ENCODE measurements around the gene NR6A1.
A peak's percentile ranks its signal among the peaks of the same experiment; 100 is the strongest.
"Not testable (repeated sequence)": the region's sequence is repeated elsewhere in the genome, so short reads cannot be mapped to it uniquely, and the experiment has no call there.

Gene NR6A1

DNA sequence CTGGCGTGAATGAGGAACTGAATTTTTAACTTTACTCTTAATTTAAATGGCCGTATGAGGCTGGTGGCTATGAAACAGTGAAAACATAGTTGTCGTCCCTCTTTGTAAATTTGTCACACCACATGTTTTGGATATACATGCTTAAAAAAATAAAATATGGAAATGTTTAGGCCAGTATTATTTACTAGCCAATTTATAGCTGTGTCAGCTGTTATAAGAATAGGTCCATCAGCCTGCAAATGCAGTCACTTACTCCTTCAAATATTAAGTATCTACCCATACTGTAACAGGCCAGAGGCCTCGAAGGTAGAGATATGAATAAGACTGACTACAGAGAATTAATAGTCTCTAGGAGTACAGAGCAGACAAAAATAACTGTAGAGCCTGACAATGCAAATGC, 30.0 kb downstream of the NR6A1 start:
- TF ChIP-seq, protein P1, sequence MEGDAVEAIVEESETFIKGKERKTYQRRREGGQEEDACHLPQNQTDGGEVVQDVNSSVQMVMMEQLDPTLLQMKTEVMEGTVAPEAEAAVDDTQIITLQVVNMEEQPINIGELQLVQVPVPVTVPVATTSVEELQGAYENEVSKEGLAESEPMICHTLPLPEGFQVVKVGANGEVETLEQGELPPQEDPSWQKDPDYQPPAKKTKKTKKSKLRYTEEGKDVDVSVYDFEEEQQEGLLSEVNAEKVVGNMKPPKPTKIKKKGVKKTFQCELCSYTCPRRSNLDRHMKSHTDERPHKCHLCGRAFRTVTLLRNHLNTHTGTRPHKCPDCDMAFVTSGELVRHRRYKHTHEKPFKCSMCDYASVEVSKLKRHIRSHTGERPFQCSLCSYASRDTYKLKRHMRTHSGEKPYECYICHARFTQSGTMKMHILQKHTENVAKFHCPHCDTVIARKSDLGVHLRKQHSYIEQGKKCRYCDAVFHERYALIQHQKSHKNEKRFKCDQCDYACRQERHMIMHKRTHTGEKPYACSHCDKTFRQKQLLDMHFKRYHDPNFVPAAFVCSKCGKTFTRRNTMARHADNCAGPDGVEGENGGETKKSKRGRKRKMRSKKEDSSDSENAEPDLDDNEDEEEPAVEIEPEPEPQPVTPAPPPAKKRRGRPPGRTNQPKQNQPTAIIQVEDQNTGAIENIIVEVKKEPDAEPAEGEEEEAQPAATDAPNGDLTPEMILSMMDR (IDR thresholded peaks at IDR 0.05; ENCODE audit: unreplicated experiment in 3 of 3), result no peak
- H3K27me3 Mint-ChIP-seq (ENCODE audit: low read depth), result no peaks in the 10 kb centered on the region
- no peak overlapping the region for H3K27ac Mint-ChIP-seq
- peaks cover 7% of the 10 kb centered on the region for H3K4me1 Mint-ChIP-seq
- H3K9me3 Mint-ChIP-seq, result no peaks in the 10 kb centered on the region
- no peak overlapping the region for H3K4me3 Mint-ChIP-seq
- H3K36me3 Mint-ChIP-seq (ENCODE audit: low read depth), result peaks cover 14% of the 10 kb centered on the region

DNA sequence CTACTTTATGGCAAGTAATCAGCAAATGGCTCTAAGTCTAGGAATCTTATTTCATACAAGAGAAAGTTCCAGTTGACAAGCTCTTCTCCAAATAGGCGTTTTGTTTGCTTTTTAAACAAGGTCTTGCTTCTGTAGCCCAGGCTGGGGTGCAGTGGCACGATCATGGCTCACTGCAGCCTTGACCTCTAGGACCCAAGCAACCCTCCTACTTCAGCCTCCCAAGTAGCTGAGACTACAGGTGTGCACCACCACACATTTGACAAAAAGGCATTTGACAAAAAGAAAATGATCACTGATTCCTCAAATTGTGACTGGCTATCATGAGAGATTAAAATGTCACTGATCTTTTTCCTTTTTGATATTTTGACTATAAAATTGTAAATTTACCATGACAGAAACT, 31.8 kb downstream of the NR6A1 start:
- Mint-ChIP-seq H3K4me3 (no peak overlapping the region), H3K36me3 (ENCODE audit: low read depth) (peaks cover 17% of the 10 kb centered on the region), H3K9me3 (no peaks in the 10 kb centered on the region), H3K4me1 (peaks cover 14% of the 10 kb centered on the region), H3K27me3 (ENCODE audit: low read depth) (no peaks in the 10 kb centered on the region), H3K27ac (no peak overlapping the region)
- TF ChIP-seq, protein P1 (IDR thresholded peaks at IDR 0.05; ENCODE audit: unreplicated experiment in 3 of 3), result no peak

DNA sequence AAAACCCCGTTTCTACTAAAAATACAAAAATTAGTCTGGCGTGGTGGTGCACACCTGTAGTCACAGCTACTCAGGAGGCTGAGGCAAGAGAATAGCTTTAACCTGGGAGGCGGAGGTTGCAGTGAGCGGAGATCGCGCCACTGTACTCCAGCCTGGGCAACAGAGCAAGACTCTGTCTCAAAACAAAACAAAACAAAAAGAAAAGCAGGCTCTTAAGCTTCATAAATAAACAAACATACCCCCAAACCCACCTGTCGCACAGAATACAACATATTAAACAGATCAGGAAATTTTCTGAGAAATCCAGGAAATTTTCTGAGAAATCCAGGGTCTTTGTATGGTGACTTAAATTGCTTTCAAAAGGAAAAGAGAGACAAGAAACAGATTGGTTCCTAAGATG, 33.0 kb downstream of the NR6A1 start:
- H3K4me3 Mint-ChIP-seq; H3K27me3 Mint-ChIP-seq (ENCODE audit: low read depth); H3K27ac Mint-ChIP-seq; H3K9me3 Mint-ChIP-seq: not testable (repeated sequence)
- H3K36me3 Mint-ChIP-seq (ENCODE audit: low read depth), result peaks cover 19% of the 10 kb centered on the region
- peaks cover 19% of the 10 kb centered on the region for H3K4me1 Mint-ChIP-seq

DNA sequence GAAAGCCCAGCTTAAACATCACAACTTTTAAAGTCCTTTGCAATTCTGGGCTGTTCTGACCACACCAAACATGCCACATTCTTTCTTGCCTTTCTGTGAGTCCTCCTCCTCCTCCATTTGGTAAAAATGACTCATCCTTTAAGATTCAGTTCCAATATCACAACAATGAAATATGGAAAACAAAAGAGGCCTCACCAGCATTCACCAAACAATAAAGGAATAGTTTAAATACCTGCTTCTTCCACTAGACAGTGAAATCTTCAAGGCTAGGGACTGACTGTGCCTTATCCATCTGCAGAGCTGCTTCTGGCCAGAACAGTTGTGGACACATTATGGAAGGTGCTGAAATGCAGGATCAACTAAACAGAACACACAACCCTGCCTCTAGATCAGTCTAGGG, 36.0 kb downstream of the NR6A1 start:
- H3K27ac Mint-ChIP-seq, result peak overlapping the region in 2 of 3 experiments; percentile 11 to 43
- H3K4me3 Mint-ChIP-seq, result no peak overlapping the region
- no peaks in the 10 kb centered on the region for H3K9me3 Mint-ChIP-seq
- TF ChIP-seq, protein P1 (IDR thresholded peaks at IDR 0.05; ENCODE audit: unreplicated experiment in 3 of 3), result no peak
- peaks cover 16% of the 10 kb centered on the region for H3K4me1 Mint-ChIP-seq
- H3K27me3 Mint-ChIP-seq (ENCODE audit: low read depth), result no peaks in the 10 kb centered on the region
- peaks cover 38% of the 10 kb centered on the region for H3K36me3 Mint-ChIP-seq (ENCODE audit: low read depth)

DNA sequence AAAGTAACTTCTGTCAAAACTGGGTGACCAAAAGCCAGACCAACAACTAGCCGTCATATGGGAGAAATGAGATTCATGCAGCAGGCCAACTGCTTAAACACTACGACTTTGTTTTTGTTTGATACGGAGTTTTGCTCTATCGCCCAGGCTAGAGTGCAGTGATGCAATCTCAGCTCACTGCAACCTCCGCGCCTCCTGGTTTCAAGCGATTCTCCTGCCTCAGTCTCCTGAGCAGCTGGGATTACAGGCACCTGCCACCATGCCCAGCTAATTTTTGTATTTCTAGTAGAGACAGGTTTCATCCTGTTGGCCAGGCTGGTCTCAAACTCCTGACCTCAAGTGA, 36.4 kb downstream of the NR6A1 start:
- not testable (repeated sequence) for H3K9me3 Mint-ChIP-seq; H3K27ac Mint-ChIP-seq; H3K27me3 Mint-ChIP-seq (ENCODE audit: low read depth); H3K4me3 Mint-ChIP-seq
- Mint-ChIP-seq H3K36me3 (ENCODE audit: low read depth) (peaks cover 35% of the 10 kb centered on the region), H3K4me1 (peaks cover 16% of the 10 kb centered on the region)

DNA sequence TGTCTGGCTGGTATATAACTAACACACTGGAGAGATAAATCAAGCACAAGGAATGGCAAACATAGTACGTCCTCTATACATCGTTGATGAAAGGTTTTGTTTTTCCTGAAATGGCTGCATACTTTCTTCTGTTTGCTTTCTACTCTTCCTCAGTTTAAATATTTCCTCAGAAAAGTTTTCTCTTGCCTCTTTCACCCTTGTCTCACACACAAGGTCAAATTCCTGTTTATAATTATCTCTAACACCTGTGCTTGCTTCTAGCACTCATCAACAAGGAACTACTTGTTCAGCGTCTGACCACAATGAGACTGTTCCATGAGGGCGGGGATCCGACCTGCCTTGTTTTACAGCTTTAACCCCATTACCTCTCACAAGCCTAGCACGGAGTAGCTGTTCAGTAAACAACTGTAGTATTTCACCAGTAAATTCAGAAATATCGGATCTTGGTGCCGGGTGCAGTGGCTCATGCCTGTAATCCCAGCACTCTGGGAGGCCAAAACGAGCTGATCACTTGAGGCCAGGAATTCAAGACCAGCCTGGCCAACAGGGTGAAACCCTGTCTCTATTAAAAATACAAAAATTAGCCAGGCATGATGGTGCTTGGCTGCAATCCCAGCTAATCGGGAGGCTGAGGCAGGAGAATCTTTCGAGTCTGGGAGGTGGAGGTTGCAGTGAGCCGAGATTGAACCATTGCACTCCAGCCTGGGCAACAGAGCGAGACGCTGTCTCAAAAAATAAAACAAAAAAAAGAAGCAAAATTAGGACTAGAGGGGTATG, 37.0 kb downstream of the NR6A1 start:
- peaks cover 16% of the 10 kb centered on the region for H3K4me1 Mint-ChIP-seq

DNA sequence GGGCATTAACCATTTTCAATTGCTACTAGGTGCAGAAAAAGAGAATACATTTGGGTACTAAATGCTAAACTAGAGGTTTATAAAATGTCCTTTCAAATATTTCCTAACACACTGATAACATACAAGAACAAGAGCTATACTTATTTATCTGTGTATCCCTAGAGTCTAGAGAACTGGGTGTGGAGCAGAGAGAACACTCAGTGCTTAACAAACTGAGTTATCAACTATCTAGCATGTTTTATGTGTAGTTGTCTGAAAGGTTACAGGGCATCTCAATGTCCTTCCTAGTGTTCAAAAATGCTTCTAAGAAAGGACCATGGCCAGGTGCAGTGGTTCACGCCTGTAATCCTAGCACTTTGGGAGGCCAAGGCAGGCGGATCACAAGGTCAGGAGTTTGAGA, 40.3 kb downstream of the NR6A1 start:
- Mint-ChIP-seq H3K27ac (no peak overlapping the region), H3K9me3 (no peaks in the 10 kb centered on the region), H3K27me3 (ENCODE audit: low read depth) (no peaks in the 10 kb centered on the region), H3K4me1 (peaks cover 30% of the 10 kb centered on the region), H3K36me3 (ENCODE audit: low read depth) (peaks cover 38% of the 10 kb centered on the region), H3K4me3 (no peak overlapping the region)
- TF ChIP-seq, protein P1 (IDR thresholded peaks at IDR 0.05; ENCODE audit: unreplicated experiment in 3 of 3), result no peak

More for the DNA sequence above, 37.0 kb downstream of the NR6A1 start:
- Mint-ChIP-seq H3K36me3 (ENCODE audit: low read depth) (peaks cover 35% of the 10 kb centered on the region), H3K4me3 (no peak overlapping the region), H3K9me3 (no peaks in the 10 kb centered on the region), H3K27ac (peak overlapping the region; percentile 10 to 81 (median 53)), H3K27me3 (ENCODE audit: low read depth) (no peaks in the 10 kb centered on the region)
- TF ChIP-seq, protein P1 (IDR thresholded peaks at IDR 0.05; ENCODE audit: unreplicated experiment in 3 of 3), result no peak

Measured in nephron (organoid).